K562 (cell line): Measurements from ENCODE around the gene OOSP3. TPM values are rescaled to one million over a fixed set of nuclear protein-coding genes. Genes with fewer than 3 reads are reported as not detected.

Experiments
- CEBPG ChIP-seq, 3 experiments: fragments of 200-800 bp in 1 of 3; sonication (Bioruptor generic) in 1 of 3; sonication (generic) in 1 of 3; formaldehyde crosslinking in 1 of 3; IDR thresholded peaks in 2 of 3; conservative IDR thresholded peaks in 1 of 3; 2 replicates each; pipeline versions ENCODE4 v1.6.1 to v1.8.0; 2016 to 2022; ENCODE audit warnings: missing compliant biosample characterization in 2 of 3, missing genetic modification characterization in 2 of 3, mild to moderate bottlenecking in 1 of 3, missing genetic modification reagents in 1 of 3
- HDGF ChIP-seq: fragments of 450-650 bp; IDR thresholded peaks from 2 replicates; pipeline ENCODE4 v1.6.1; 2016
- LEF1 ChIP-seq: fragments of 450-650 bp; IDR thresholded peaks from 2 replicates; pipeline ENCODE4 v1.6.1; 2016; ENCODE audit warnings: mild to moderate bottlenecking
- MTA1 ChIP-seq: fragments of 450-650 bp; IDR thresholded peaks from 2 replicates; pipeline ENCODE4 v1.6.1; 2017; ENCODE audit warnings: borderline replicate concordance
- TAF7 ChIP-seq: fragments of 450-650 bp; IDR thresholded peaks from 2 replicates; pipeline ENCODE4 v1.6.1; 2016; ENCODE audit warnings: missing genetic modification characterization, missing compliant biosample characterization
- THRAP3 ChIP-seq: fragments of 450-650 bp; IDR thresholded peaks from 2 replicates; pipeline ENCODE4 v1.6.1; 2016; ENCODE audit warnings: mild to moderate bottlenecking, inconsistent platforms, borderline replicate concordance
- ZNF224 ChIP-seq: sonication (generic); formaldehyde crosslinking; IDR thresholded peaks from 2 replicates; pipeline ENCODE4 v1.8.0; 2022; ENCODE audit warnings: mild to moderate bottlenecking, missing genetic modification reagents
- ZNF41 ChIP-seq: fragments of 250-450 bp; sonication (Bioruptor Pico); conservative IDR thresholded peaks from 2 replicates; pipeline ENCODE4 v1.4.0; 2020; ENCODE audit warnings: mild to moderate bottlenecking
- polyA plus RNA-seq, 8 experiments: library from polyadenylated mRNA; depleted of rRNA in 4 of 8; stranded (reverse) in 5 of 8; unstranded in 3 of 8; fragments of >200 nt; fragmentation: Nextera tagmentation in 2 of 8; fragmentation: Illumina TruSeq in 1 of 8; extraction: Ambion mirVana in 2 of 8; extraction: Trizol in 1 of 8; gene quantifications; 2 replicates each; pipeline versions ENCODE4 v1.2.1 to v1.2.3, GENCODE V29; 2011 to 2014; ENCODE audit warnings: inconsistent platforms in 1 of 8, missing spikeins in 1 of 8
- total RNA-seq, 7 experiments: library from RNA; depleted of rRNA in 6 of 7; stranded (reverse); fragments of >200 nt in 6 of 7; fragmentation: Illumina TruSeq in 2 of 7; extraction: Trizol in 2 of 7; gene quantifications; 2 replicates each; pipeline versions ENCODE4 v1.2.1 to v1.2.3, GENCODE V29; 2011 to 2021; ENCODE audit warnings: low replicate concordance in 1 of 7
- TF ChIP-seq, protein P1 (sequence below): fragments of 450-650 bp; formaldehyde crosslinking; IDR thresholded peaks from 2 replicates; pipeline ENCODE4 v1.4.0; 2022; ENCODE audit warnings: missing genetic modification characterization
- TF ChIP-seq, protein P2 (sequence below), 2 experiments: fragments of 450-650 bp in 1 of 2; sonication (generic) in 1 of 2; formaldehyde crosslinking in 1 of 2; IDR thresholded peaks; 2 replicates each; pipeline versions ENCODE4 v1.7.1 to v1.9.0; 2016 to 2022; ENCODE audit warnings: inconsistent platforms in 1 of 2, mild to moderate bottlenecking in 1 of 2, missing genetic modification reagents in 1 of 2
- TF ChIP-seq, protein P3 (sequence below): fragments of 450-650 bp; conservative IDR thresholded peaks from 2 replicates; pipeline ENCODE4 v1.6.1; 2016; ENCODE audit warnings: missing genetic modification characterization, low read depth, mild to moderate bottlenecking, control low read depth, missing compliant biosample characterization
- TF ChIP-seq, protein P4 (sequence below): sonication (generic); formaldehyde crosslinking; IDR thresholded peaks from 2 replicates; pipeline ENCODE4 v1.8.0; 2022; ENCODE audit warnings: mild to moderate bottlenecking, missing genetic modification reagents

The OOSP3 gene
- total and polyA plus RNA-seq, 9 of the 15 experiments (the other 6 are each of a cell fraction or from before 2014, with no cell fraction given): 0.09 to 0.32 (median 0.15) TPM; not detected in 6

DNA sequence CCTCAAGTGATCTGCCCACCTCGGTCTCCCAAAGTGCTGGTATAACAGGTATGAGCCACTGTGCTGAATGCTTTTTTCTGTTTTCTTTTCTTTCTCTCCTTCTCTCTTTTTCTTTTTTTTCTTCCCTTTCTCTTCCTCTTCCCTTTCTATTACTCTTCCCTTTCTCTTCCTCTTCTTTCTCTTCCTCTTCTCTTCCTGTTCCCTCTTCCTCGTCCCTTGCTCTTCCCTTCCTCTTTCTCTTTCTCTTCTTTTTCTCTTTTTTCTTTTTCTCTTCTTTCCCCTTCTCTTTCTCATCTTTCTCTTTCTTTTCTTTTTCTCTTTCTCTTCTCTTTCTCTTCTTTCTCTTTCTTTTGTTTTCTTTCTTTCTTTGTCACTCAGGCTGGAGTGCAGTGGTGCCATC is 60.9 kb downstream of the OOSP3 start (continued):
- TF ChIP-seq, protein P1, sequence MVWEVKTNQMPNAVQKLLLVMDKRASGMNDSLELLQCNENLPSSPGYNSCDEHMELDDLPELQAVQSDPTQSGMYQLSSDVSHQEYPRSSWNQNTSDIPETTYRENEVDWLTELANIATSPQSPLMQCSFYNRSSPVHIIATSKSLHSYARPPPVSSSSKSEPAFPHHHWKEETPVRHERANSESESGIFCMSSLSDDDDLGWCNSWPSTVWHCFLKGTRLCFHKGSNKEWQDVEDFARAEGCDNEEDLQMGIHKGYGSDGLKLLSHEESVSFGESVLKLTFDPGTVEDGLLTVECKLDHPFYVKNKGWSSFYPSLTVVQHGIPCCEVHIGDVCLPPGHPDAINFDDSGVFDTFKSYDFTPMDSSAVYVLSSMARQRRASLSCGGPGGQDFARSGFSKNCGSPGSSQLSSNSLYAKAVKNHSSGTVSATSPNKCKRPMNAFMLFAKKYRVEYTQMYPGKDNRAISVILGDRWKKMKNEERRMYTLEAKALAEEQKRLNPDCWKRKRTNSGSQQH (CRISPR knock-in tag): 0 out of 2 replicates have a peak, but pooled peaks have one; percentile 28
- TF ChIP-seq ZNF224 (no peak), ZNF41 (no peak), LEF1 (no peak), MTA1 (peak; percentile 12; the same call in 1 of the 2 replicates), THRAP3 (peak; percentile 50; the same call in 1 of the 2 replicates), CEBPG (CRISPR knock-in tag; IDR thresholded peaks at IDR 0.05) (no peak), CEBPG (tag; conservative IDR thresholded peaks at IDR 0.05 in 1 of 2, IDR thresholded peaks at IDR 0.05 in 1 of 2) (no peak), TAF7 (no peak), HDGF (no peak)
- TF ChIP-seq, protein P2, sequence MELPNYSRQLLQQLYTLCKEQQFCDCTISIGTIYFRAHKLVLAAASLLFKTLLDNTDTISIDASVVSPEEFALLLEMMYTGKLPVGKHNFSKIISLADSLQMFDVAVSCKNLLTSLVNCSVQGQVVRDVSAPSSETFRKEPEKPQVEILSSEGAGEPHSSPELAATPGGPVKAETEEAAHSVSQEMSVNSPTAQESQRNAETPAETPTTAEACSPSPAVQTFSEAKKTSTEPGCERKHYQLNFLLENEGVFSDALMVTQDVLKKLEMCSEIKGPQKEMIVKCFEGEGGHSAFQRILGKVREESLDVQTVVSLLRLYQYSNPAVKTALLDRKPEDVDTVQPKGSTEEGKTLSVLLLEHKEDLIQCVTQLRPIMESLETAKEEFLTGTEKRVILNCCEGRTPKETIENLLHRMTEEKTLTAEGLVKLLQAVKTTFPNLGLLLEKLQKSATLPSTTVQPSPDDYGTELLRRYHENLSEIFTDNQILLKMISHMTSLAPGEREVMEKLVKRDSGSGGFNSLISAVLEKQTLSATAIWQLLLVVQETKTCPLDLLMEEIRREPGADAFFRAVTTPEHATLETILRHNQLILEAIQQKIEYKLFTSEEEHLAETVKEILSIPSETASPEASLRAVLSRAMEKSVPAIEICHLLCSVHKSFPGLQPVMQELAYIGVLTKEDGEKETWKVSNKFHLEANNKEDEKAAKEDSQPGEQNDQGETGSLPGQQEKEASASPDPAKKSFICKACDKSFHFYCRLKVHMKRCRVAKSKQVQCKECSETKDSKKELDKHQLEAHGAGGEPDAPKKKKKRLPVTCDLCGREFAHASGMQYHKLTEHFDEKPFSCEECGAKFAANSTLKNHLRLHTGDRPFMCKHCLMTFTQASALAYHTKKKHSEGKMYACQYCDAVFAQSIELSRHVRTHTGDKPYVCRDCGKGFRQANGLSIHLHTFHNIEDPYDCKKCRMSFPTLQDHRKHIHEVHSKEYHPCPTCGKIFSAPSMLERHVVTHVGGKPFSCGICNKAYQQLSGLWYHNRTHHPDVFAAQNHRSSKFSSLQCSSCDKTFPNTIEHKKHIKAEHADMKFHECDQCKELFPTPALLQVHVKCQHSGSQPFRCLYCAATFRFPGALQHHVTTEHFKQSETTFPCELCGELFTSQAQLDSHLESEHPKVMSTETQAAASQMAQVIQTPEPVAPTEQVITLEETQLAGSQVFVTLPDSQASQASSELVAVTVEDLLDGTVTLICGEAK (IDR thresholded peaks at IDR 0.05): peak; percentile 23; the same call in 1 of the 2 replicates
- TF ChIP-seq, protein P2 (CRISPR knock-in tag; IDR thresholded peaks at IDR 0.05): no peak
- TF ChIP-seq, protein P3, sequence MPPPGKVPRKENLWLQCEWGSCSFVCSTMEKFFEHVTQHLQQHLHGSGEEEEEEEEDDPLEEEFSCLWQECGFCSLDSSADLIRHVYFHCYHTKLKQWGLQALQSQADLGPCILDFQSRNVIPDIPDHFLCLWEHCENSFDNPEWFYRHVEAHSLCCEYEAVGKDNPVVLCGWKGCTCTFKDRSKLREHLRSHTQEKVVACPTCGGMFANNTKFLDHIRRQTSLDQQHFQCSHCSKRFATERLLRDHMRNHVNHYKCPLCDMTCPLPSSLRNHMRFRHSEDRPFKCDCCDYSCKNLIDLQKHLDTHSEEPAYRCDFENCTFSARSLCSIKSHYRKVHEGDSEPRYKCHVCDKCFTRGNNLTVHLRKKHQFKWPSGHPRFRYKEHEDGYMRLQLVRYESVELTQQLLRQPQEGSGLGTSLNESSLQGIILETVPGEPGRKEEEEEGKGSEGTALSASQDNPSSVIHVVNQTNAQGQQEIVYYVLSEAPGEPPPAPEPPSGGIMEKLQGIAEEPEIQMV: 0 out of 2 replicates have a peak, but pooled peaks have one; percentile 37
- TF ChIP-seq, protein P4, sequence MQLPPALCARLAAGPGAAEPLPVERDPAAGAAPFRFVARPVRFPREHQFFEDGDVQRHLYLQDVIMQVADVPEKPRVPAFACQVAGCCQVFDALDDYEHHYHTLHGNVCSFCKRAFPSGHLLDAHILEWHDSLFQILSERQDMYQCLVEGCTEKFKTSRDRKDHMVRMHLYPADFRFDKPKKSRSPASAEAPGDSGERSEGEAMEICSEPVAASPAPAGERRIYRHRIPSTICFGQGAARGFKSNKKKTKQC: no peak
